DND-41 (cell line): Measurements from ENCODE around the gene MRPS23.

Experiments
- CTCF ChIP-seq: IDR thresholded peaks from 2 replicates; pipeline ENCODE4 v1.5.1; 2012; ENCODE audit warnings: borderline replicate concordance, low read length, moderate library complexity, mild to moderate bottlenecking; ENCODE audit not compliant: poor library complexity, severe bottlenecking; ENCODE audit errors: extremely low read depth
- EZH2 ChIP-seq: IDR thresholded peaks from 3 replicates; pipeline ENCODE4 v1.6.1; 2012; ENCODE audit warnings: borderline replicate concordance, low read depth, mild to moderate bottlenecking, moderate library complexity, low read length, inconsistent platforms; ENCODE audit not compliant: severe bottlenecking

DNA sequence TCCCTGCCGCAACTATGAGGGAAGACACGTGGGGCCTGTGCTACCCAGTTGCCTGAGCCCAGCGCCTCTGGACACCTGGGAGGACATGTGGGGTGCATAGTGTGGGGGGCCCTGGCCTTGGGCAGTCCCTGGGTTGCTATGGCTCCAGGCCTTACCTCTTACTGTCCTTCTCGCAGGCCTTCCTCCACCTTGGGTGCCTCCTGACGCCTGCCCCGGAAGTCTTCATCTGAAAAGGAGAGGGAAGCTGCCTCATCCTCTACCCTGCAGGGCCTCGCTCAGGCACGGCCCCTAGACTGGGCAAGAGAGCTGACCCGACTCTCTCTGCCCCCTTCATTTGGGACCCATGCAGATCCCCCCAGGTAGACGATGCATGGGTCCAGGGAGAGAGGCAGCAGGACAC, 16.5 kb upstream of the MRPS23 start:
- no peak for TF ChIP-seq CTCF
- TF ChIP-seq EZH2: no peak
